ENCODE measurements around the gene OR1L8.

The OR1L8 gene

DNA sequence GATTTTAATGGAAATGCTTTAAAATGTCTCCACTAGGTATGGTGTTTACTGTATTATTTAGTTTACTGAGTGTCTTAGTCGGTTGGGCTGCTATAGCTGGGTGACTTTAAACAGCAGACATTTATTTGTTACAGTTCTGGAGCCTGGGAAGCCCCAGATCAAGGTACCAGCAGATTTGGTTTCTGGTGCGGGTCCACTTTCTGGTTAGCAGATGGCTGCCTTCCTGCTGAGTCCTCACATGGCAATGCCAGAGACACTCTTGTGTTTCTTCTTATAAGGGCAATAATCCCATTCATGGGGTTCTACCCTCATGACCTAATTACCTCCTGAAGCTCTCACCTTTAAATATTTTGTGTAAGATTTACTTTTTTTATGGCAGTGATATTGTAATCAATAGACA, 65.0 kb downstream of the OR1L8 start:
- DNase-seq (ENCODE audit: extremely low read depth in 1 of 2, low read depth in 1 of 2) = no peak

Measured in stimulated activated CD8-positive, alpha-beta memory T cell treated with anti-CD3 and anti-CD28 coated beads, Interleukin-7, amount 100 ng/mL, for 48 hours (primary cell).